GM21619 (cell line): ENCODE measurements around the gene MAST2.
"Not testable (repeated sequence)": the region's sequence is repeated elsewhere in the genome, so short reads cannot be mapped to it uniquely, and the experiment has no call there.

ENCODE experiments used
- ATAC-seq: cut with Tn5 transposase; IDR thresholded peaks from one replicate; pipeline ENCODE4 v1.9.1; 2021; ENCODE audit not compliant: unreplicated experiment

The MAST2 gene

DNA sequence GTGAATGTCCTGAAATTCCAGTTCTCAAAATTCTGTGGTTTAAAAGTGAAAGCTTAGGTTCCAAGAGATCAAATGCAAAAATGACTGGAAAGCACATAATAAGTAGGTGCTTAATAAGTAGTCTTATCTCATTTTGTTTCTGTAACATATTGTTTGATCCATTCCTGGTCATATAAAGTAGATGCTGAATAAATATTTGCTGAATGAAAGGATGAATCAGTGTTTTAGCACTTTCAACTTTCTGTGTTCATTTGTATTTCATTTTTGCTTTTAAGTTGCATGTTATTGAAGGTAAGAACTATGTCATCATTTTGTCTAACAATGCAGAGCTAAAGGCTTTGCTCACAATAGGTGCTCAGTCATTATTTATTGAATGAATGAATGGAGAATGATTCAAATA is 6.3 kb downstream of the MAST2 start:
- ATAC-seq = no peak

DNA sequence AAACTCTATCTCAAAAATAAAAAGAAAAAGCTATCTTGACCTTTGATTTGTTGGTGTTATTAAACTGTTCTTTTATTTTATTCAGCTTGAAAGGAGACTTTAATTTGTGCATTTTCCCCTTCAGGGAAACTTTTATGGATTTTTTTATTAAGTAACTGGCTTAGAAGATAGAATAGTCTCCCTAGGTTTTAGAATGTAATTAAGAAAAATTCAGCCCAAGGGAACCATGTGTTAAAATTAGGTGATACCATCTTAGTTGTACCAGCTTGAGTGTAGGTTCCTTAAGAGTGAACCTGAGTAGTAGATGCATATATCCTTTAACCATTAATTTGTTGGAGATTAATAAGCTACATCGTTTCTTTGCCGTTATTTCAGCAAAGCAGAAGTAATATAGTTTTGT is 11.4 kb downstream of the MAST2 start:
- no peak for ATAC-seq

DNA sequence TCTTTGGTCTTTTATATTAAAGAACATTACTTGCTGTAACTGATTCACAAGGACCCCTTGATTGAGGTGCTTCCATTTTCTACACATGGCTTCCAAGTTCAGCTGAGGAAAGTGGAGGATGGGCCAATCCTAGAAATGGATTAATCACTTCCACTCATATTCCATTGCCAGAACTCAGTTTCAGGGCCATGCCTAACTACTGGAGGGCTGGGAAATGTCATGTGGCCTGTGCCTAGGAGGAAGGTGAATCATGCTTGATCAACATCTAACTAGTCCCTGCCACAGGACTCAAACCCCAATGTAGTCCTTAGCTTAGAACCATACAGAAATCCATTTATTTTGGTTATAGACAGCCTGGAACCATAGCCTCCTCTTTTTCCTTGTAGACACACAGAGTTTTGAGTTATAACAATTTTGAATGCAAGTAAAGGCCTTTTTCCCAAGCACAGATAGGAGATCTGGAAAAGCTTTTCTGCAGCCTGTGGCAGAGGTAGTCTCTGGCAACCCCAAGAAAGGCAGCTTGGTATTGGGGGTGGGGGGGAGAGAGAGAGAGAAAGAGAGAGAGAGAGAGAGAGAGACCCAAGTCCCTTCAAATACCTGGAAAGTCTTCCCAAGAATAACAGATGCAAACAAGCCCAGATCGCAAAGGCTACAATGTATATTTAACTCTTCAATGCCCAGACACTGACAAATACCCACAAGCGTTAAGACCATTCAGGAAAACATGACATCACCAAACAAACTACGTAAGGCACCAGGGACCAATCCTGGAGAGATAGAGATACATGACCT is 12.5 kb downstream of the MAST2 start:
- ATAC-seq = no peak

DNA sequence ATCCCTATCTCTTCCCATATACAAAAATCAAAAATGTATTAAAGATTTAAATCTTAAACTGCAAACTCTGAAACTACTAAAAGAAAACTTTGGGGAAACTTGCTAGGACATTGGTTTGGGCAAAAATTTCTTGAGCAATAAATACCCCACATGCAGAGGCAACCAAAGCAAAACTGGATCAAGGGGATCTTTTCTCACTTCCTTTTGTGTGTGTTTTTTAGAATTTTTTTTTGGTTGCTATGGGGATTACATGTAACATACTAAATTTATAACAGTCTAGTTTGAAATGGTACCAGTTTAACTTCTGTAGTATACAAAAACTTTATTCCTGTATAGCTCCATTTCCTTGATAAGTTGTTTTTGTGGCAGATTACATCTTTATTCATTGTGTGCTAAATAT is 16.8 kb downstream of the MAST2 start:
- ATAC-seq = no peak

DNA sequence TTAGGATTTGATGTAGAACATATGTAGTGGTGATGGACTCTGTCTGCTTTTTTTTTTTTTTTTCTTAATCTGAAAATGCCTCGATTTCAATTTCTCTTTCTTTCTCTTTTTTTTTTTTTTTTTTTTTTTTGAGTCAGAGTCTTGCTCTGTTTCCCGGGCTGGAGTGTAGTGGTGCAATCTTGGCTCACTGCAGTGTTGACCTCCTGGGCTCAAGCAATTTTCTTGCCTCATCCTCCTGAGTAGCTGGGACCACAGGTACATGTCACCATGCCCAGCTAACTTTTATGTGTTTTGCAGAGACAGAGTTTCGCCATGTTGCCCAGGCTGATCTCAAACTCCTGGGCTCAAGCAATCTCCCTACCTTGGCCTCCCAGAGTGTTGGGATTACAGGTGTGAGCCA is 17.4 kb downstream of the MAST2 start:
- no peak for ATAC-seq

DNA sequence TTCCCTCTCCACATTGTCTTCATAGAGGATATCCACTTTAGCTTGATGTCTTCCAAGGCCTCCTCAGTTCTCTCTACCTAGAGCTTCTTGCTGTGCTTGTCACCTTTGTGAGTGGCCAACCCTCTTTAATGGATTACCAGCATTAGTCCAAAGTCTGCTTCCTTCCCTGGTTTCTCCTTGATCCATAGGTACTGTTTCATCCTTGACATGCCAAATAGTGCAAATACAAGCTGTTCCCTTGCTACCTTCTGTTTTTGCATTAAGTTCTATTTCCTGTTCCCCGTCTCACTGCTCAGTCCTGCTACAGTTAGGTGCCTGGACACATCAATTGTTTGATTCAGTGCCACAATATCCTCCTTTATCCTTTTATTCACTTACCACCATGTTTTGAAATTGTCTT is 19.2 kb downstream of the MAST2 start:
- ATAC-seq = no peak

DNA sequence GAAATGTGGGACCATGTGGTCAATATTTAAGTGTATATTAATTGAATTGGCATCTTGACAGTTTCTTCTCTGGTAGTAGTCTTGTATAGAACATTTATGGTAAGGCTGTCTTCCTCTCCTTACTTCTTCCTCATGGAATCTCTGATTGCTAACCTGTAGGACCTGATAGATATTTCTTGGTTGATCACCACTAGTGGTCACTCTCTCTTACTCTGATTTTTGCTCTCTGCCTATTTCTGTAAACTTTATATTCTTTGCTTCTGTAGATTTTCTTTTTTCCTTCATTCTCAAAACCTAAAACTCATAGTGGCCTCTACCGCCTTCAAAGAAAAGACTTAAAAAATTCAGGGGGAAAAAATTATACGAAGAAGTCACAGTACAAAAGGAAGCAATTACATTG is 21.2 kb downstream of the MAST2 start:
- ATAC-seq = no peak

DNA sequence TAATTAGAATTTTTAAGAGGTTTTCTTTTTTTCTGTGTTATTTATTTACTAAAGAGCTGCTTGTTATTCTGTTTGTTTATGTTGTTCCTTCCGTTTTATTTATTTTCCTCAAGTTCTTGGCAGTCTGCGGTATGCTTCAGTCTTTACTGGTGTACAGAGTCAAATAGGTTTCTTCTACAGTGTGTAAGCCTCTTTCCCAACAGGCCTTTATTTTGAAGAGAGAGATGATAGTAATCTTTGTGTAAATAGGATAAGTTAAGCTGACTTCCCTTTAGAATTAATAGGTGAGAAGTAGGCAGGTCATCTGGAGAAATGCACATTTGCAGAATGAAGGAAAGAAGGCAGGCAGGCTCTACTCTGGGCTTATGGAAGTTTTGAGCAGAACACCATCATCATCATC is 23.8 kb downstream of the MAST2 start:
- no peak for ATAC-seq

DNA sequence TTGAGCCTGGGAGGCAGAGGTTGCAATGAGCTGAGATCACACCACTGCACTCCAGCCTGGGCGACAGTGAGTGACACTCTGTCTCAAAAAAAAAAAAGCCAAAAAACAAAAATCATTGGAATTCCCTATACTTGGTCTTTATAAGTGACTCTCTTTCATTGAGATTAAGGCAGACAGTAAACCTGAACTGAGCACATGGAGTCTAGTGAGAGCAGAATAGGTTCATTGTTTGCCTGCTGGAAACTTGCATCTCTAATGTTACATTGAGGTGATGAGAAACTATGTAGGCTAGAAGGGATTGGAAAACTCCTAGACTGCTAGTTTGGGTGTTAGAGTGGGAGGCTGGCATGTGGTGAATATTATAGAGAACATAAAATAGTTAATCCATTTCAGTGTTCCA is 25.4 kb downstream of the MAST2 start:
- ATAC-seq = no peak

DNA sequence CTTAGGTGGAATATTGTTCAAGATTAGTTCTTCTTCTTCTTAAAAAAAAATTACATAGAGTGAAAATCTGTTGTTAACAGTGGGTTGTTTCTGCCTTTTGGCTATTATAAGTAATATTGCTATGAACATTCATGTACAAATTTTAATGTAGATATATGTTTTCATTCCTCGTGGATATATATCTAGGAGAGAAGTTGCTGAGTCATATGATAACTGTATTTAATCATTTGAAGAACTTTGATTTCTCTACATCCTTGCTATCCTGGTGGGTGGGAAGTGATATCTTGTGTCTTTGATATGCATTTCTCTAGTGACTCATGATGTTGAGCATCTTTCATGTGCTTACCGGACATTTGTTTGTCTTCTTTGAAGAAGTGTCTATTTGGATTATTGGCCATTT is 29.9 kb downstream of the MAST2 start:
- ATAC-seq = no peak

DNA sequence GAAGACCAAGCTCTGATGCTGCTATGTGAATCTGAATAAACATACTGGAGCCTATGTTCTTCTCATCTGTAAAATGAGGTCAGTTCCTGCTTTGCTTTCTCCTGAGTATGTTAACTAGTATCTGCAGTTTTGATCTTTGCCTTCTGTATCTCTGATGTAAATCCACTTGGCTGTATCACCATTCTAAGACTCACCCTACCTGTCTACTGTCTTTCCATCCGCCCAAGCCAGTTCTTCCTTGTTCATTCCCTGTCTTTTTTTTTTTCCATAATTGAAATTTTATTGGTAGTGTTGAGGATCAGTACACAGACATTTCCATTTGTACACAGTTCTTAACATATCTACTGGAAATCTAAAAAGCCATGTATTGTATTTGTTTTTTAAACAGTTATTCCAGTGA is 31.3 kb downstream of the MAST2 start:
- ATAC-seq = no peak

DNA sequence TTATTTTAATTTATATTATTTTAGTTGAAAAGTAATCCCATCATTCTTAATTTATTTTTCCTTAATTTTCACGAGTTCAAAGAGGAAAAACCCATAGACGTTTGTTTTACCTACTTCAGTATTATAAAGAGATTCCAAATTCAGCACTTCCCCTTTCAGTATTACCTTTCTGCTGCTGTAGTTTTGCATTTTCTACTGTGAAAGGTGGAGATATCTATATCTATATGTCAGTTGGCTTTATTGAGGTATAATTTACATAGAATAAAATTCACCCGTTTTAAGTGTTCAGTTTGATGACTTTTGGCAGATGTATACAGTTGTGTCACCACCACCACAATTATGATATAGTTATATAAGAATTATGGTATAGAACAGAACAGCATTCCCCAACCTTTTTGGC is 33.0 kb downstream of the MAST2 start:
- ATAC-seq = no peak

DNA sequence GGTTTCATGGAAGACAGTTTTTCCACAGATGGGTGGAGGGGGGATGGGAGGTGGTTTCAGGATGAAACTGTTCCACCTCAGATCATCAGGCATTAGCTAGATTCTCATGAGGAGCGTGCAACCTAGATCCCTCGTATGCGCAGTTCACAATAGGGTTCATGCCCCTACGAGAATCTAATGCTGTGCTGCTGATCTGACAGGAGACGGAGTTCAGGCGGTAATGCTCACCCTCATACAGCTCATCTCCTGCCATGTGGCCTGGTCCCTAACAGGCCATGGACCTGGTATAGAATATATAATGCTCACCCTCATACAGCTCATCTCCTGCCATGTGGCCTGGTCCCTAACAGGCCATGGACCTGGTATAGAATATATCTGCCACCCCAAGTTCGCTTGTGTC is 33.4 kb downstream of the MAST2 start:
- ATAC-seq = not testable (repeated sequence)

DNA sequence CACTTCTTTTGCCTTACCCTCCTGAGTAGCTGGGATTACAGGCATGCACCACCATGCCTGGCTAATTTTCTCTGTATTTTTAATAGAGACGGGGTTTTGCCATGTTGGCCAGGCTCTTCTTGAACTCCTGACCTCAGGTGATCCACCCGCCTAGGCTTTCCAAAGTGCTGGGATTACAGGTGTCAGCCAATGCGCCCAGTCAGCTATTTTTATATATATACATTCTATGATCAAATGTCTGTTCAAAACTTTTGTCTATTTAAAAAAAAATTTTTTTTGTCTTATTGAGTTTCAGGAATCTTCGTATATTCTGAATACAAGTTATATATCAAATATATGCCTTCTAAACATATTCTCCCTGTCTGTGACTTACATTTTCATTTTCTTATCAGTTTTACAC is 34.9 kb downstream of the MAST2 start:
- ATAC-seq = not testable (repeated sequence)

DNA sequence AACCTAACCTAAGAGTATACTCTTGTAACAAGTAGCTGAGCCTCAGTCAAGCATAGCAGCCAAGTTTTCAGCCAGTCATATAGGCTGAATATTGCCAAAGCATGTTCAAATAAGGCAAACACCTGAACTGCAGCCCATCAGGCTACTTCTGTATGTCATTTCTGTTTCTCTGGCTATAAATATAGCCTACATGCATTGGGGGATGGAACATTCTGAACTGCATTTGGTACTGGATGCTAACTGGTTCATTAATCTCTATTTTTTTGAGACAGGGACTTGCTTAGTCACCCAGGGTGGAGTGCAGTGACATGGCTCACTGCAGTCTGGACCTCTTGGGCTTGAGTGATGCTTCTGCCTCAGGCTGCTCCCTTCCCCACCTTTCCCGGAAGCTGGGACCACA is 37.3 kb downstream of the MAST2 start:
- ATAC-seq = no peak

DNA sequence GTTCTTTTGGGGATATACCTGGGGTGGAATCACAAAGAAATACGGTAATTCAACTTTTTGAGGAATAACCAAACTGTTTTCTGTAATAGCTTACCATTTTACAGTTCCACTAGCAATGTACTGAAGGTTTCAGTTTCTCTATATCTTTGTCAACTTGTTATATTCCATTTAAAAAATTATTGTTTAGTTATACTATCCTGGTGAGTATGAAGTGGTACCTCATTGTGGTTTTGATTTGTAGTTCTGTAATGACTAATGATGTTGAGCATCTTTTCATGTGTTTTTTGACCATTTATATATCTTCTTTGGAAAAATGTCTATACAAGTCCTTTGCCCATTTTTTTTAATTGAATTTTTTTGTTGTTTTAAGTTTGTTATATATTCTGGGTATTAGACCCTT is 39.4 kb downstream of the MAST2 start:
- ATAC-seq = no peak

DNA sequence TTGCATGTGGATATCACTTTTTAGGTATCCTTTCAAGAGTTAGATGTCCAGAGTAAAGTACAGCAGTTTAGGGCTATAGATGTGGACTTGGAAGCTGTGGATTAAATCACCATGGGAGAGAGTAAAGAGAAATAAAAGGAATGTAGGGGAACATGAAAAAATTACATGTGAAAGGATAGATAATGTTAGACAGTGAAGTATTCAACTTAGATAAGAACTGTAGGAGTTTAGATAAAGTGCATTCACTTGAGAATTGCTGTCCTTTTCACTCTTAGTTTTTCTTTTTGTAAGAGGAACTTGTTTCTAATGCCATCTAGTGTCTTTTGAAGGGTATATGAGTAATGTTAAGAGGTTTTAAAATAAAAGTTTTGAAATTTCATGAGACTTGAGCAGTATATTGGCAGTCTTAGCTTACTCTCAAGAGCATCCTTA is 40.1 kb downstream of the MAST2 start:
- no peak for ATAC-seq

DNA sequence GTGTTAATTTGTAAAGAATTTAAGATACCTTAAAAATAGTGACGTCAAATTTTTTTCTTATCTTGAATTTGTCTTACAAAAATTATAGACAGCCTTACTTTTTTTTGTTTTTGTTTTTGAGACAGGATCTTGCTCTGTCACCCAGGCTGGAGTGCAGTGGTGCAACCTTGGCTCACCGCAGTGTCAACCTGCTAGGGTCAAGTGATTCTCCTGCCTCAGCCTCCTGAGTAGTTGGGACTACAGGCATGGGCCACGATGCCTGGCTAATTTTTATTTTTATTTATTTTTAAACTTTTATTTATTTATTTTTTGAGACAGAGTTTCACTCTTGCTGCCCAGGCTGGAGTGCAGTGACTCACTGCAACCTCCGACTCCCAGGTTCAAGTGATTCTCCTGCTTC is 40.6 kb downstream of the MAST2 start:
- not testable (repeated sequence) for ATAC-seq

DNA sequence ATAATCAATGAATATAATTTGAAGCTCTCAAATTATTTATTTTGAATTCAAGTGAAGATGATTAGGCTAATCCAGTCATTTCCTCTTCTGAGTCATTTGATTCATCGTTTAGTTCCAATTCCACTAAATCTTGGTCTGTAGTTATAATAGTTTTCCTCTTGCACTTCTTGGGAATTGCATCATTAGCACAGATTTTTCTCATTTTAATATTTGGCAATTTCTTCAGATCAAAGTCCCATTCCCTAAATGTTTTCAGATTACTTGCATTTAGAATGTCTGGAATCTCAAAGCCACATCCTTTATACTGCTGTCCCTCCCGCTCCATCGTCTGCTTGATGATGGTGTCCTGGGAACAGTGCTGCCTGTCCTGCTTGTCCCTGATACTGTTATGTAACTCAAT is 43.5 kb downstream of the MAST2 start:
- no peak for ATAC-seq

DNA sequence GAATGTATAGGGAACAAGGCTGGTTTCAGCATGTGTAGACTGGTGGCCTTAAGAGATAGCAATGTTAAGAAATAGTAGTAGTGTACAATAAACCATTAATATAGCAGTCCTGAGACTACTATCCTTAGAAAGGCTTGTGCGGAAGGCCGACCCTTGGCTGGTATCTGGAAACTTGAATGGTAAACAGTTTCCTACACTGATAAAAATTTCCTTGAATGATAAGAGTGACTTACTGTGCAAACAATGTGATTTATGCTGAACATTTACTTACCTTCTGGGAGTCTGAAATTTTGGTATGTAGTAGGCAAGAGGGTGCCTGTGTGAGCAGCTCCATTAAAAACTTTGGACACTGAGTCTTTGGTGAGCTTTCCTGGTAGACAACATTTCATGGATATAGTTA is 44.7 kb downstream of the MAST2 start:
- no peak for ATAC-seq

DNA sequence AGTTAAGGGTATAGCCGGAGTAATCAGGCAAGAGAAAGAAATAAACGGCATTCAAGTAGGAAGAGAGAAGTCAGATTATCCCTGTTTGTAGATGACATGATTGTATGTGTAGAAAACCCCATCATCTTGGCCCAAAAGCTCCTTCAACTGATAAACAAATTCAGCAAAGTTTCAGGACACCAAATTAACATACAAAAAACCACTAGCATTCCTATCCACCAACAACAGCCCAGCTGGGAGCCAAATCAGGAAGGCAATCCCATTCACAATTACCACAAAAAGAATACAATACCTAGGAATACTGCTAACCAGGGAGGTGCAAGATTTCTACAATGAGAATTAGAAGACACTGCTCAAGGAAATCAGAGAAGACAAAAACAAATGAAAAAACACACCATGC is 45.3 kb downstream of the MAST2 start:
- no peak for ATAC-seq

DNA sequence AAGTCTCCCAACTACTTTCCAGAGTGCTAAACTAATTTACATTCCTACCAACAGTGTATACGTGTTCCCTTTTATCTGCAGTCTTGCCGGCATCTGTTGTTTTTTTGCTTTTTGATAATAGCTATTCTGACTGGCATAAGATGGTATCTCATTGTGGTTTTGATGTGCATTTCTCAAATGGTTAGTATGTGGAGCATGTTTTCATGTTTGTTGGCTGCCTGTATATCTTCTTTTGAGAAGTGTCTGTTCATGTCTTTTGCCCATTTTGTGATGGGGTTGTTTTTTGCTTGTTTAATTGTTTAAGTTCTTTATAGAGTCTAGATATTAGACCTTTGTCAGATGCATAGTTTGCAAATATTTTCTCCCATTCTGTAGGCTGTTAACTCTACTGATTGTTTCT is 46.6 kb downstream of the MAST2 start:
- ATAC-seq = no peak

DNA sequence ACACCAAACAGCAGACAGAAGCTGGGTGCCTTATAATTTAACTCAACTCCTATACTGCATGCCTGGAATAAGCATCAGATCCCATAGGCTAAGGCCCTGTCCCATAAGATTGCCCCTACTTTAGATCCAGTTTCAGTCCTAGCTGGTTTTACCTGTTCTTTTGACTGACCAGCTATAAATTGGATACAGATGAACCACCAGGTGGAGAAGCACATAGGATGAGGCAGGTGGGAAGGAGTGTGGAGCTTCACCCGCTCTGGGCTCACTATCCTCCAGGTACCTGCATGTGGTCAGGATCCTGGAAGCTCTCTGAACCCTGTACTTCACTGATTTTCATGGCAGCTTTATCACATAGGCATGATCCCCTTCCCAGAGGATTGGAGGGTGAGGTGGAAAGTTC is 51.3 kb downstream of the MAST2 start:
- no peak for ATAC-seq
